GM18858 (cell line): Measurements from ENCODE around the gene PLSCR4.
"Not testable (repeated sequence)": the region's sequence is repeated elsewhere in the genome, so short reads cannot be mapped to it uniquely, and the experiment has no call there.

Source experiments
- ATAC-seq: cut with Tn5 transposase; IDR thresholded peaks from one replicate; pipeline ENCODE4 v1.9.1; 2021; ENCODE audit not compliant: unreplicated experiment

PLSCR4 gene

GRCh38 chr3:146249921-146250320 is 984 bp downstream of the PLSCR4 start:
- no peak for ATAC-seq

GRCh38 chr3:146247911-146248310 is 3.0 kb downstream of the PLSCR4 start:
- no peak for ATAC-seq

- no peak for ATAC-seq
Observed at GRCh38 chr3:146246526-146246925, 4.4 kb downstream of the PLSCR4 start.

- no peak for ATAC-seq
Observed at GRCh38 chr3:146243559-146243958, 7.3 kb downstream of the PLSCR4 start.

- no peak for ATAC-seq
Observed at GRCh38 chr3:146241523-146242240, 9.2 kb downstream of the PLSCR4 start.

GRCh38 chr3:146233487-146233886 is 17.4 kb downstream of the PLSCR4 start:
- ATAC-seq = no peak

- no peak for ATAC-seq
Observed at GRCh38 chr3:146227486-146227885, 23.4 kb downstream of the PLSCR4 start.

- ATAC-seq = no peak
Observed at GRCh38 chr3:146226881-146227280, 24.0 kb downstream of the PLSCR4 start.

- not testable (repeated sequence) for ATAC-seq
Observed at GRCh38 chr3:146225458-146225857, 25.4 kb downstream of the PLSCR4 start.

- no peak for ATAC-seq
Observed at GRCh38 chr3:146223401-146224373, 27.2 kb downstream of the PLSCR4 start.

GRCh38 chr3:146222204-146223046 is 28.5 kb downstream of the PLSCR4 start:
- ATAC-seq = no peak

- ATAC-seq = no peak
Observed at GRCh38 chr3:146221276-146221675, 29.6 kb downstream of the PLSCR4 start.

- peak; percentile 43 for ATAC-seq
Observed at GRCh38 chr3:146218880-146219866, 31.7 kb downstream of the PLSCR4 start.

- ATAC-seq = no peak
Observed at GRCh38 chr3:146217324-146217723, 33.6 kb downstream of the PLSCR4 start.

GRCh38 chr3:146214493-146214892 is 36.4 kb downstream of the PLSCR4 start:
- ATAC-seq = no peak

- no peak for ATAC-seq
Observed at GRCh38 chr3:146209371-146209770, 41.5 kb downstream of the PLSCR4 start.

- no peak for ATAC-seq
Observed at GRCh38 chr3:146203776-146204175, 47.1 kb downstream of the PLSCR4 start.

- no peak for ATAC-seq
Observed at GRCh38 chr3:146200461-146201220, 50.3 kb downstream of the PLSCR4 start.

- ATAC-seq = no peak
Observed at GRCh38 chr3:146199762-146200161, 51.1 kb downstream of the PLSCR4 start.
